ENCODE results near the gene DPYD.

Gene DPYD

GRCh38 chr1:97875996-97876395 lies 44.8 kb downstream of the DPYD start:
- TF ChIP-seq, protein P1, sequence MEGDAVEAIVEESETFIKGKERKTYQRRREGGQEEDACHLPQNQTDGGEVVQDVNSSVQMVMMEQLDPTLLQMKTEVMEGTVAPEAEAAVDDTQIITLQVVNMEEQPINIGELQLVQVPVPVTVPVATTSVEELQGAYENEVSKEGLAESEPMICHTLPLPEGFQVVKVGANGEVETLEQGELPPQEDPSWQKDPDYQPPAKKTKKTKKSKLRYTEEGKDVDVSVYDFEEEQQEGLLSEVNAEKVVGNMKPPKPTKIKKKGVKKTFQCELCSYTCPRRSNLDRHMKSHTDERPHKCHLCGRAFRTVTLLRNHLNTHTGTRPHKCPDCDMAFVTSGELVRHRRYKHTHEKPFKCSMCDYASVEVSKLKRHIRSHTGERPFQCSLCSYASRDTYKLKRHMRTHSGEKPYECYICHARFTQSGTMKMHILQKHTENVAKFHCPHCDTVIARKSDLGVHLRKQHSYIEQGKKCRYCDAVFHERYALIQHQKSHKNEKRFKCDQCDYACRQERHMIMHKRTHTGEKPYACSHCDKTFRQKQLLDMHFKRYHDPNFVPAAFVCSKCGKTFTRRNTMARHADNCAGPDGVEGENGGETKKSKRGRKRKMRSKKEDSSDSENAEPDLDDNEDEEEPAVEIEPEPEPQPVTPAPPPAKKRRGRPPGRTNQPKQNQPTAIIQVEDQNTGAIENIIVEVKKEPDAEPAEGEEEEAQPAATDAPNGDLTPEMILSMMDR (conservative IDR thresholded peaks at IDR 0.05; ENCODE audit: low read length) = no peak
- DNase-seq (ENCODE audit: low read depth) = peak; percentile 2
- H3K4me3 ChIP-seq (ENCODE audit: low read length) = no peak overlapping the region

DNA sequence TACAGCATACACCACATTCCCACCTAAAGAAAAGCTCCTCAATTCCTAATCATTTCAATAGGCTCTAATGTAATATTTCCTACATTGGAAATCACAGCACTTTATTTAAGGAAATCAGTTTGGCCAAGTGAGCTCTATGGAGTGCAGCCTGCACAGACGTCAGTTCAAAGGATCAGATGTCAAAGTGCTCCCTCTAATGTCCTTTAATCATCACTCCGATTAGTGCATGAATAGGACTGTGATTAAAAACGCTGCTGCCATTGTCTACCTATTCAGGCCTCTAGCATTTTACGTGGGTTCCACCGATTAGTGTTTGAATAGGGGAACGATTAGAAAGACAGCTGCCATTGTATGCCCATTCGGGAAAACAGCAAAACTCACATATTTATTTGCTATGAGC lies 50.2 kb downstream of the DPYD start:
- DNase-seq (ENCODE audit: low read depth) = no peak
- H3K4me3 ChIP-seq (ENCODE audit: low read length) = no peak overlapping the region
- TF ChIP-seq, protein P1 (conservative IDR thresholded peaks at IDR 0.05; ENCODE audit: low read length) = no peak

- no peak overlapping the region for H3K4me3 ChIP-seq (ENCODE audit: low read length)
- TF ChIP-seq, protein P1 (conservative IDR thresholded peaks at IDR 0.05; ENCODE audit: low read length) = no peak
- no peak for DNase-seq (ENCODE audit: low read depth)
Measured at GRCh38 chr1:97869441-97869840, 51.4 kb downstream of the DPYD start.

DNA sequence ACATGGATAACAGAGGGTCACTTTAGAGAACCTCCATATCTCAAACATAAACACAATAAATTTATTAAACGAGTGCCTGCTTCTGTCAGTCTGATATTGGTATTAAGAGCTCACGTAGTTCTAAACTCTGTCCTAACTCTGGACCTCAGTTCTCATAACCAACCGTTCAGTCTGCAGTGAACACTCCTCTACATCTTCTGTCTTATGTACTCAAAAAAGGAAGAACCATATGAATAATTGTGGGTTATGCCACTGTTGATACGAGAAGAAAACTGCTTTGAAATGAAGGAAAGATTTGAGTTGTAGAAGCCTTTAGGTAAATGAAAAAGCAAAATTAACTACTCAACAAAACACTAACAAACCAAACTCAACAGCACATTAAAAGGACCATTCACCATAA lies 53.7 kb downstream of the DPYD start:
- H3K4me3 ChIP-seq (ENCODE audit: low read length) = no peak overlapping the region
- DNase-seq (ENCODE audit: low read depth) = no peak
- TF ChIP-seq, protein P1 (conservative IDR thresholded peaks at IDR 0.05; ENCODE audit: low read length) = no peak

DNA sequence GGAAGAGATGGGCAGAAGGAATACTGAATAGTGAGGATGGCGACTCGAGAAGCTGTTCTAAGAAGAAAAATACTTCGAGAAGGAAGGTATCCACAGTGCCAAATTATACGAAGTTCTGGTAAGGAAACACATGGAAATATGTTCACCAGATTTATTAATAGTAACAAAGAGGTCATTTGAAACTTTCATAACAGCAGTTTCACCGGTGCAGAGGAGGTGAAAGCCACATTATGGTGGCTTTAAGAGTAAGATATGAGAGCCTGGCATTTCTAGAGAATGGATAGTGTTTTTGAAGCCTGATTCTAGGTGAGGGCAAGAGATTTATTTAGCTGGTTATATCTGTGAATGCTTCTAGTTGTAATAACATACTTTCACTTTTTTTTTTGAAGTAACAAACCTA lies 56.2 kb downstream of the DPYD start:
- no peak for DNase-seq (ENCODE audit: low read depth)
- no peak overlapping the region for H3K4me3 ChIP-seq (ENCODE audit: low read length)
- TF ChIP-seq, protein P1 (conservative IDR thresholded peaks at IDR 0.05; ENCODE audit: low read length) = no peak

GRCh38 chr1:97853221-97853620 lies 67.6 kb downstream of the DPYD start:
- no peak overlapping the region for H3K4me3 ChIP-seq (ENCODE audit: low read length)
- TF ChIP-seq, protein P1 (conservative IDR thresholded peaks at IDR 0.05; ENCODE audit: low read length) = no peak
- DNase-seq (ENCODE audit: low read depth) = no peak

DNA sequence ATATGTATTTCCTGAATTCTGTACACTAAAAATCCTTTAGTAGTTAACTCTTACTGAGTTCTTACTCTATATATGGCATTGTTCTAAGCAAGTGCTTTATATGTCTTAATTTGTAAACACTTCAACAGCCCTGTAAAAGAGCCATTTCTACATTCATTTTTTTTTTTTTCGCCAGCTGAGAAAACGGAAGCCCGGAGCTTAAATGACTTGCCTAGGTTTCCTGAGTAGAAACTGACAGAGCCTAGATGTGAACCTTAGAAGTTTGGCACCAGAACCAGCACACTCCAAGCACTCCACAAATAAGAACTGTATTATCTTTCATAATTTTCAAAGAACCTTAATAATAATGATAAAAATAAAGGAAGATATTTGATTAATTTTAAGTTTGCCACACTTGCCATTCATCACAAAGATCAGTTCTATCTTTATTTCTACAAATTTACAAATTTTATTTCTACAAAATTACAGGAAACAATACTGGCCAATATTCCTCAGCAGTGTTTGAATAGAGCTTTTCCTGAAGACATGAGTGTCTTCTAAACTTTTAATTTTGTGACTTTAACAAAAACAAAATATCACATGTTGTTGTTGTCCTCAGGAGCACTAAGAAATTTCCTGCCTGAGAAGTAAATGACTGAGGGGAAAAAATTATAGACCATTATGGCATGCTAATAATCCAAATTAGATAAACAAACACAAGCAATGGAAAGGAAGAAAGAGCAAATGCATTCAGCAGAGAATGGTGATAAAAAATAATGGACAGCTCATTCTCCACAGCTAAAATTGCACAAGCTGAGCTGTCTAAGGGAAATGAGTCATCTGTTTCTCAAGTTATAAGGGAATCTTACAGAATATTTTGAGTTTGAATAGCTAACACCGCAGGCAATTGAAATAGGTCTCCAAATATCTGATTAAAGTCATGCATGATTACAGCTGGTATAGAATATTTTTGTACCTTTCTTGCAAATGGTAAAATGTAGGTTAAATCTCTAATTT lies 71.2 kb downstream of the DPYD start:
- DNase-seq (ENCODE audit: low read depth) = peak; percentile 81
- TF ChIP-seq, protein P1 (conservative IDR thresholded peaks at IDR 0.05; ENCODE audit: low read length) = no peak
- no peak overlapping the region for H3K4me3 ChIP-seq (ENCODE audit: low read length)

All from AG10803 (cell line).